NCI-H345 treated with DMSO at 0.1 percent for 48 hours (cell line): ENCODE results near the gene GRIP2.

Experiments used
- DNase-seq: peaks from one replicate; lab custom pipeline; 2025; ENCODE audit not compliant: unreplicated experiment; lab: John Stamatoyannopoulos, UW

GRIP2 gene

DNA sequence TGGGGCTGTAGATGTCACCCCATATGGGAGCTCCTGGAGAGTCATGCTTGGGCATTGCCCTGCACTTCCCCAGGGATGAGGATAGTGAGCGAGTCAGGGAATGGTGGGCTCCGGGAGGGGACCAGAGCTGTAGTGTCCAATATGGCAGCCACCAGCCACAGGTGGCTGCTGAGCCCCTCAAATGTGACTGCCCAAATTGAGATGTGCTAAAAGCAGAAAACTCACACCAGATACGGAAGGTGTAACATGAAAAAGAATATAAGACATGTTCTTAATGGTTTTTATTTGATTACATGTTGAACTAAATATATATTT is 31.7 kb downstream of the GRIP2 start:
- no peak for DNase-seq

DNA sequence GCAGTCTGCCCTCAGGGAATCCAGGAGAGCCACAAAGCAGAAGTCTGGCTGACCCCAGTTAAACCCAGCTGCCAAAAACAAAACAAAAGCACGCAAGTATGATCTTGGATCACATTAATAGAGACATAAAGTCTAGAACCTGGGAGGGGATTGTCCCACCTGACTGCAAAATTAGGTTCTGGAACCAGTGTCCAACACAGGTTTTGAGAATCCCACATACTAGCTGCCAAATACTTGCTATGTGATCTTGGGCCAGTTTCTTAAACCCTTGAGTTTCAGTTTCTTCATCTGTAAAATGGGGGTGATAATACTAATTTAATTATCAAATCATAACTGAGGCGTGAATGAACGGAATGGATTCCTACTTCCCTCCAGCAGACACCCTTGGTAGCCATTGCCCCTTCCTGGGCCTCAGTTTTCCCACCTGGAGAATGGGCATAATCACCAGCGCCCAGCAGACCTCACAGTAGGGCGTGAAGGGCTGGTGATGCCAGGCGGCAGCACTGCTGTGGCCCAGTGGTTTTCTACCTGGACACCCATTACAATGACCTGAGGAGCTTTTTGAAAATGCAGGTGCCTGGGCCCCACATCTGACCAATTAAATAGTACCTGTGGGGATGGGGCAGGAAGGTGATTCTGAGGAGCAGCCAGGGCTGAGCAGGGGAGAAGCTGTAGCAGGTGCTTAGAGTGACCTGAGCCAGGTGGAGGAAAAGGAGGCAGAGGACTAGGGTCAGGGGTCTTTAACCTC is 32.2 kb downstream of the GRIP2 start:
- DNase-seq: no peak

DNA sequence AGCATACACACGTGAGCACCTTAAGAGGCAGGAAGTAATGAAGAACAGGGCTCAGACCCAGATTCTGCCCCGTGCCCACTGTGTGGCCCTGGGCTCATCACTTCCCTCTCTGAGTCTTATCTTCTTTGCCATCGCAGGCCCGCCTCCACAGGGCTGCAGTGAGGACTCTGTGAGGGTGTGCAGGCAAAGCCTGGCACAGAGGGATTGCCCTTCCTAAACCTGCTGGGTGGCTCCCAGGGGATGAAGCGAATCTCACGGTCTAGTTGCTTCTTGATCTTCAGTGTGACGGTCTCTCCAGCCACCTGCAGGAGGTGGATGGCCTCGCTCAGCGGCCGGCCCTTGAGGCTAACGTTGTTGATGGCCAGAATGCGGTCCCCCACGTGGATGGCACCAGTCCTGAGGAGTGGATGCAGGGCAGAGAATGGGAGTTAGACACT is 32.8 kb downstream of the GRIP2 start:
- DNase-seq: no peak

DNA sequence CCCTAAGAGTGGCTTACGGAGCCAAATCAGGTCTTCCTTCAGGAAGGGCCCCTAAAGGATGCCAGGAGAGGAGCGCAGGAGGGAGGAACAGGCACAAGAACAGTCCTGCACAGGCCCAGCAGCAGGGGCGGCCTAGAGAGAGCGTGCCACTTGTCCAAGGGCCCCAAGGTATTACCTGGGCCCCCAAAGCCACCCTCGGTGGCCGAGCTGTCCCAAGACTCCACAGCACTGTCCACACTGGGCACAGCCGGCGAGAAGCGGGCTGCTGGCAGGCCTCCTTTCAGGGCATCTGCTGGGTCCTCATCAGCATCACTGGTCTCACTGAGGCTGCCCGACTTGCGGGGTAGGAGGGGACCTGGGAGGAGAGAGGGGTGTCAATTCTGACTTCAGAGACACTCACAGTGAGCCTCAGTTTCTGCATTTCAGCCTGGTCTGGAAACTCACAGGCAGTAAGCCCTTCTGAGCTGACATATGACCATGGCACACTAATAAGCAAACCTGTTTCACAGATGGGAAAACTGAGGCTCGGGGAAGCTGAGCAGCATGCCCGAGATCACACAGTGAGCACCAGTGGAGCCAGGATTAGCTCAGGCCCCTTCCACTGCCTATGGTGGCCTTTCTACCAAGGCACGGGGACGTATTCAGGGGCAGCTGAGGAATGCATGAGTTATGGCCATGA is 33.4 kb downstream of the GRIP2 start:
- no peak for DNase-seq

DNA sequence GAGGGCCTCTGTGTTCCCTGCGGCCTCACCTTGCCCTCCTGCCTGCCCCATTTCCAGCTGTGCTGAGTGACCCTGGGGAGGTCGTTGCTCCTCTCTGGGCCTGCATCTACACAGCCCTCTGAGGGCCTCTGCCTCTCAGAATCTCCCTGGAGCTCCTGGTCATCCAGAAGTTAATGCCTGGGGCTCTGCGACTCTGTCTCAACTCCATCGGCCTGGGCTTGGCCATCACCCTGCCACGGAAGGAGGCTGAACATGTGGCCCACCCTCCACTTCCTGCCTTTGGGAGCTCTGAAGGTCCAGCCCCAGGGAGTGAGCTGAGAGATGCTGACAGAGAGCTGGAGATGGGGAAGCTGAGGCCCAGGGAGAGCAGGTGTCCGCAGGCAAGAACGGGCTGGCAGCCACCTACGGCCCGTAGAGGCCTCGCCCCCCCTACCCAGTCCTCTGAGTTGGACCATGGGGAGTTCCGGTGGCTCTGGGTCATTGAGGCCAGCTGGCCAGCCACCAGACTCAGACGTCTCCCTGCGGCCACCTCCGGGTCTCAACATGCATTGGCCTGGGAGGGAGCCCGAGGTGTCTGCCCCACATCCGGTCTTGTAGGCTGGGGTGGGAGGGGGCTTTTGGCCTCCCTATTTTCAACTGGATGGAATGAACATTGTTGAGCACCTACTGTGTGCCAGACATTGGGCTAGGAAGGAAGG is 34.2 kb downstream of the GRIP2 start:
- no peak for DNase-seq

DNA sequence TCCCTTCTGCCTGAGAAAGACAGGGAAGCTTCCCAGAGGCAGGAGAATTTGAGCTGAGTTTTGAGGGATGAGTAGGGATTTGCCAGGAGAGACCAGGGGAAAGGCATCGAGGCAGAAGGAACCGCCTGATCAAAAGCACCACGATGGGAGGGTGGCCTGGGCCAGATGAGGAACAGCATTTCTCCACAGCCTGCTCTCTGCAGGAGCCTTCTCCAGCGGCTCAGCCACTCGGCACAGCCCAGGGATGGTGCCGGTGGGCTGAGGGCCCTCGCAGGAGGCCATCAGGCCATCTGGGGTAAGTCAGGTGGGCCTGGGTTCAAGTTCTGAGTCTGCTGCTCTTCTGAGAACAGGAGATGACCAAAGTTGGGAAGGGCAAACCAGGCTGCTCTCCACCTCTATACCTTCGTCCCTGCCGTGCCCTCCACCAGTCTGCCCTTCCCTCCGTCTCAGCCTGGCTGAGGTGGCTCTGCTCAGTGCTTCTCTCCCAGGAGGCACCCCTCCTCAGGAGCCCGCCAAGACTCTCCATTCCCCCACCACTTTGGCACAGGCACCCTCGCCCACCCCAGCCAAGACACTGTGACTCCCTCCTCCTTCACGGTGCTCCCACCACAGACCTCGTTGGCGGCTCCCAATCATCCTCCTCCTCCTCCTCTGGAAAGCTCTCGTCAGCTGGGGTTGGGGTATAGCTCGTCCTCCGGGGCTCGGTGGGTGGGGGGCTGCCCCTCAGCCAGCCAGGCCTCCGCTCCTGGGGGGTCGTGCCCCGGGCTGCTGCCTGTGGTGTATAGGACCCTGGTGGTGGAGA is 34.9 kb downstream of the GRIP2 start:
- no peak for DNase-seq

DNA sequence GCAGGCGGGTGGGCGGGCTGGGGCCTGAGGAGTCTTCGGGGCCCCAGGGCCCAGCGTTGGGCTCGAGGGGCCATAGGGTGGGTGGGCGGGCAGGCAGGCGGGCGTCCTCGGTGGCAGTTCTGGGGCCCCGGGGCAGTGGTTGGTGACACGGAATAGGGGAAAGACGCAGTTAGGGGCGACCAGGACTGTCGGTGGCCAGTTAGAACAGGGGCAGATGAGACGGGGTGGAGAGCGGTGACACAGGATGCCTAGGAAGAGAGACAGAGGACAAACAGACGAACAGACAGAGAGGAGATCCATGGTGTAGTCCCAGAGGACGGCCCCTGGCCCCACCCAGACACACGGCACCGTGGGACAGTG is 36.5 kb downstream of the GRIP2 start:
- no peak for DNase-seq

DNA sequence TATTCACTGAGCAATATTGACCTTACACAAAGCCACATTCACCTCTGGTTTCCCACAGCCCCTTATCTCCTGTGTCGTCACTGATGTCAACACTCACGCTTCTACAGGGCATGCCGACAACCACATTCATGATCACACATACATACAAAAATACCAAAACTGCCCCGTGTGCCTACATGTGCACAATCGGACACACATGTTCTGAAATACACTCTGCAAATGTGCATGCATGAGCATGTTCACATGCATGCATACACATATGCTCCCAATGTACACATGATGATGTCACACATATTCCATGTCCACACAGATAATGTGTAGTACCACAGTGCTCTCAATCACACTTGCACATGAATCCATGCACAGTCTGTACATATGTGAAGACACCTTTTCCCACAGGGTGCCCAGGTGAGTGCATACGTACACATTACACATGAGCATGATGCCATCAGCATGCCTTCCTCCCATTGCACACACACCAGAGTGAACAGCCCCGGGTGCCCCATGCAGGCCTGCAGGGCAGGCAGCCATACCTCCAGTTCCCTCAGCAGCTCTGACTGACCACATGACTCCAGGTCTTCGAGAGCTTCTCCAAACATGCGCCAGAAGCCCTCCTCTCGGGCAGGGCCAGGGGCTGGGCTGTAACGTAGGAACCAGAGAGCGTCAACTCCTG is 37.0 kb downstream of the GRIP2 start:
- DNase-seq: no peak

DNA sequence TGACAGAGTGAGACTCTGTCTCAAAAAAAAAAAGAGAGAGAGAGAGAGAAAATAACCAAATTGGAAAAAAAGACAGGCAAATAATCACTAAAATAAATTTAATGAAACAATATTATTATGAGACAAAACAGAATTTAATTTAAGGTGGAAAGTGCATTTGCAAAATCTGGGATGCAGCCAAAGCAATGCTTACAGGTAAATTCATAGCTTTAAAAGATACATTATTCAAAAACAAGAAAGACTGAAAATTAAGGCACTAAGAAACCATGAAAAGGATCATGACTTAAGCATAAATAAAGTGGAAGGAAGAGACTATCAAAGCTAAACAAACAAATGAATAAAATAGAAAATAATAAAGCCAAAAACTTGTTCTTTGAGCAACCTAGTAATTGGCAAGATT is 37.7 kb downstream of the GRIP2 start:
- DNase-seq: no peak

DNA sequence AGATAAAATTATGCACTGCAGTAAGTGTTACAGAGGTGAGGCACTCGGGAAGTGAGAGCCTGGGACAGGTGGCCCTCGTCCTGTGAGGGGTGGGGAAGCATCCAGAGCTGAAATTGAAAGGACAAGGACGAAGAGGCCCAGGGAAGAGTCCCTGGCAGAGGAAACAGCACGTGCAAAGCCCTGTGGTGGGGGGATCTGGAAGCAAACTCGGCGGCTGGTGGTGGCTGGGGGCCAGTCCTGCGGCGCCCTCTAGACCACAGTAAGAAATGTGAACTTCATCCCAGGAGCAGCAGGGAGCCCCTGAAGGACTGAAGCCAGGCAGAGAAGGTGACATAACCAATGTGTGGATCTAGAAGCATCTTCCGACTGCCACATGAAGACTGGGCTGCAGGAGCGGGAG is 42.8 kb downstream of the GRIP2 start:
- DNase-seq: no peak

DNA sequence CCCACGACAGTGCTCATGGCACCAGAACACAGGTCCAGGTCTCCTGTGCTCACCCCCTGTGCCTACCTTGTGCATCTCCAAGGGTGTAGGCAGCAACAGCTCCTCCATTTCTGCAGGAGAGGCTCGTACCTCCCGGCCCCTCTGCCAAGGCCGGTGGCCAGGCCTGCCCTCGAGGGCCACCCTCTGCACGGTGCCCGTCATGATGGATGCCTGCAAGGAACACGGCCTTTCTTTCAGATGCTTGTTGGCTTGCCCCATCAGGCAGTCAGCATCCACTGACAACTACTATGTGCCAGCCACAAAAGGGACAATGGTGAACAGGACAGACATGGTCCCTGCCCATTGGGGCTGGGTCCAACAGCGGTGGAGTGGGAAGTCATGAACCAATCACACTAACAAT is 43.8 kb downstream of the GRIP2 start:
- no peak for DNase-seq

DNA sequence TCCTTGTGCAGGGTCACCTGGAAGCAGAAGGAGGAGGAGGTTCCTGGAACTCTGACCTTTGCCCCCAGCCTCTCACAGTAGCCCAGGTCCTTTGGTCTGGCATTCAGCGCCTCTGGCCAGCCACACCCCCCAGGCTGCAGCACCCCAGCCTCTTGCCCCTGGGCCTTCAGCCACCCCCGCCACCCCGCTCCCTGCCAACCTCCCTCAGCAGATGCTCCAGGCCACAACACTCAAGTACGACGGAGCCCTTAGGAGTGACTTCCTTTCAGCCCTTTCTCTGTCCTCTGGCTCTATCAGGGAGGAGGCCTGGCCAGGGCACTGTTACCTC is 45.2 kb downstream of the GRIP2 start:
- DNase-seq: no peak

DNA sequence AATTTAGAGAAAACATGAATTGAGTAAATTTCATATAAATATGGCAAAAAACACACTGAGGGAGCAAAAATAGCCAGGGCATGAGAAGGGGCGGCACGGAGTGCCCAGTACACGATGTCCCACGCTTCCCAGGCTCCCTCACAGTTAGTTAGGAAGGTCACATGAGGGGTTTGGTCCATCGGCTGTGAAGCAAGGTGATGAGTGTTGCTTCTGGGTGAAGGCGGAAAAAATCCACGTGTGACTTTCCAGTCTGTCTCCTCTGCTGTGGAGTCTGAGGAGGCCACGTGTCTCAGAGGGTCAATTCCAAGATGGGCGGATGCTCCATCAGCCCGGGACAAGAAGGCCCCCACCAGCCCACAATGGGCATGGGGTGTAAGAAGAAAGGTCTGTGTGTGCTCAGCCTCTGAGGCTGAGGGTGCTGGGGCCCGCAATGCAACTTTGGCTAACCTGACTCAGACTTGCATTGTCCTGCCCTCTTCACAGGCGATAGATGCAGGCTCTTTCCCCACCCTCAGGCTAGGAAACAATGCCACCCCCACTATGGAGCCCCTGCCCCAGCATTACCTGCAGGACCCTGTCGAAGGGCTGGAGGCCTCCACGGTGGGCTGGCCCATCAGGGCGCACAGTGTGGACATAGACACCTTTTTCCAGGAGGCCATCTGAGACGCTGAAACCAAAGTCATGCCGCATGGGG is 45.7 kb downstream of the GRIP2 start:
- no peak for DNase-seq

DNA sequence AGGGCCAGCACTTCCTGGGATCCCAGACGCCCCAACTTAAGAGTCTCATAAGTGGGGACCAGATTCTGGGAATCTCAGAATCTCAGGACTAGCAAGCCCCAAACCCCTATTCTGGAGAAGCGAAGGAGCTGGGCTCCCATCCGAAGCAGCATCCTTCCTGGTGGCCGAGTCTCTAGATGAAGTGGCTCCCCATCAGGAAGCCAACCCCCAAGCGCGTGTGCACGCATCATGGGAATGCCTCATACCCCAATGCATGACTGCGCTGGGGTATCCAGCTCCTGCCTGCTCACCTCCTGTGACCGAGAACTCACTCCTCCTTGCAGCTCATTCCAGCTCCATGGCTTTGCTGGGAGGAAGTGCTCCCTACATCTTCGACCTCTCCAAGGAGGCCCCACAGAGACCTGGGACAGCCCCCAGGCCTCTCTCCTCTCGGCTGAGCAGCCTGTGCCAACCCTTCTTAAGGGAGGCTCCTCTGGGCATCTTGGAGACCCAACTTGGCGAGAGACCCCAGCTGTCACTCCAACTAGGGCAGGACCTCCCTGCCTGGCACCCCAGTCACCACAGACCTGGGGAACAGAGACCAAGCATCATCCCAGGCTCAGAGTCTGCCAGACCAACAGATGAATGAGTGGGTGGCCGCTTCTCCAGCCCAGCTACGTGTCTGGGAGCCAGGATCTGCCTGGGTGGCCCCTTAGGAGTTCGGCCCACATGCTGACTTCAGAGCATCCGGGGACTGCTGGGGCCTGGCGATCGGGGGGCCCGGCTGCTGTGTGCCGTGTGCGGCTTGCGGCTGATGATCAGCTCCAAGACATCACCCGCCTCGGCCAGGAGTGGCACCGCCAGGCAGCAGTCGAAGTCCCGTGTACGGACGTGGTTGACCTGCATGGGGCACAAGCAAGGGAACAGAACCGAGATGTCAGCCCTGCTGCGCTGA is 46.9 kb downstream of the GRIP2 start:
- DNase-seq: no peak

DNA sequence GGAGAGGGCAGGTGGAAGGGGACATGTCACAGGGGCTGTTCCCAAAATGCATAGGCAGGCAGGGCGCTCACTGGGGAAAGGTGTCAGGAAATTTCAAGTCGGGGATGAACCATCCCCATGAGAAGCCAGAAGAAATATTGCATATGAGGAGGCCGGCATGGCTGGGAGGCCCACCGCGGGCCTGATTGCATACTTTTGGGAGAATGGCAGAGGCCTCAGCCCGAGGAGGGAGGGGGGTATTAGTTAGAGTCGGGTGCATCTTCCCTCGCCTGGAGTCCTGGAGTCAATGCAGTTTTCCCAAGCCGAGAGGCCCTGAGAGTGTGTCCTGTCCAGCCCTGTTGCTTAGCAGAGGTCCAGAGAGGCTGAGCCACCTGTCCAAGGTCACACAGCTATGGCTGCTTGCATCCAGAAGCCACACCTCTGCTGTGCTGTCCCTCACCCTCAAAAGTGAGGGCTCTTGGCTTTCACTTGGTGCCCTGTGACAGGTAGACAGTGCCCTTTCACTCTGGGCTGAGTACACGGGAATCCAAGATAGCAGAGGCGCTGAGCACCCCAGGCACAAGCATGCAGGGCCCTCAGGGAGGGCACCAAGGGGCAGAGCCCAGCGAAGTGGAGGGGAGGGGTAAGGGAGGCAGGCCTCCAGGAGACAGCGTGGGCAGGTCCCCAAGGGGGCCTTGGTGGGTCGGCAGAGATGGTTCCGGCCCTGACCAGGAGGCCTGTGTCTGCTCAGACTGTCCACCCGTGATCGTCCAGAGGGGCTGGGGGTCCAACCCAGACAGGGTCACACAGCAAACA is 48.5 kb downstream of the GRIP2 start:
- DNase-seq: no peak

DNA sequence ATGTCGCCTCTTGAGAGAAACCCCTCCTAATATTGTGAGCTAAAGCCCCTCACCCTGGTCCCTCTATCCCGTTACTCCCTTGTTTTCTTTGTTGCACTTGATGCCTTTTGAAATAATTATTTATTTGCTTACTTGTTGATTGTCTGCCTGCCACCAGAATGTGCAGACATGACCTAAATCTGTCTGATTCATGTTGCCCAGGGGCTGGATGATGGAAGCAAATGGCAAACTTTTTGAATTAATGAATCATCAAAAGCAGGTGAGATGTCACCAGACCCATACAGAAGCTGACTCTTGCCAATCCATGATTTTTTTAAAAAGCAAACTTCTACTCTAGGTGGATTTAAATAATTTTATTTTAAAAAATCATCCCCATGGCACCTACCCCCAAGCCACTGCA is 49.3 kb downstream of the GRIP2 start:
- DNase-seq: no peak

DNA sequence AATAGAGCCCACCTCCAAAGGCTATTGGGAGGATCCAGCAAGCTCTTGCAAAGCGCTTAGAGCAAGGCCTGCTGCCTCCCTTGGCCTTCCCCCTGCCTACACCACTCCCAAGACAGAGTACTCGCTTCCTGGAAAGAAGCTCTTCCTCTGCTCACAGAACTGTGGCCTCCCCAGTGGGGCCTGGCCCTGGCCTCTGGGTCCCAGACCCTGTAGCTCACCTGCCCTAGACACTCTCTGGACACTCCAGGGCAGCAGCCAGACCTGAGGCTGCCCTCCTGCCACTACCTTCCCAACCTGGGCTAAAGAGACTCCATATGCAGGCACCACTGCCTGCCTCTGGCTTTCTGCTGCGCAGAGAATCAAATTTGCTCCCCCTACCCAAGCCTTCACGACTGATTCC is 49.9 kb downstream of the GRIP2 start:
- DNase-seq: no peak

DNA sequence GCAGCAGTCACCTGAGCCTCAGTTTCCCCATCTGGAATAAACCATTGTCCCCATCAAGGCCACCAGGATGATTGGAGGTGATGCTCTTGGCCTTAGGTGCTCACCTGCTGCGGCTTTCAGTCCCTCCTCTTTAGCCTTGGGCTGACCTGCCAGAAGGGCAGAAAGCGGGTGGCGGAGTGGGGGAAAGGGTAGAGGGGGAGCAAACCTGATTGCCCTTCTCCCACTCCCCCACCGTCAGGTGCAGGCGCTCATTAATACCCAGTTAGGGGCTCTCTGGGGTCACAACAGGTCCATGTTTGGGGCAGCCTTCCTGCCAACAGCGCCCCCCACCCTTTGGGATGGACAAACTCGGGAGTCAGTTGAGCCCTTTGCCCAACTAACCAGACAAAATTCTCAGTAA is 50.5 kb downstream of the GRIP2 start:
- no peak for DNase-seq
